DOHH2 (cell line): ENCODE measurements around the gene FBN1.

ENCODE experiments used
- H3F3A ChIP-seq: fragments of 200-600 bp; sonication (generic), shearing (Covaris generic); 2 replicates; pipeline ENCODE4 v1.6.0; 2016; ENCODE audit warnings: antibody characterized with exemption, mild to moderate bottlenecking; ENCODE audit not compliant: control insufficient read depth, insufficient read depth
- H3K27ac ChIP-seq: fragments of 200-600 bp; sonication (generic); 2 replicates; pipeline ENCODE4 v1.5.1; 2014; ENCODE audit warnings: low read depth, mild to moderate bottlenecking, low read length, moderate library complexity
- H3K27me3 ChIP-seq: fragments of 200-600 bp; sonication (generic); 2 replicates; pipeline ENCODE4 v1.6.1; 2014; ENCODE audit warnings: mild to moderate bottlenecking, low read length, mixed read lengths; ENCODE audit not compliant: control insufficient read depth
- H3K36me3 ChIP-seq: fragments of 200-600 bp; sonication (generic); 2 replicates; pipeline ENCODE4 v1.6.1; 2014; ENCODE audit warnings: mild to moderate bottlenecking, low read length, moderate library complexity, mixed read lengths; ENCODE audit not compliant: control insufficient read depth
- H3K4me1 ChIP-seq: fragments of 200-600 bp; sonication (generic); 2 replicates; pipeline ENCODE4 v1.6.1; 2014; ENCODE audit warnings: mild to moderate bottlenecking, low read length, mixed read lengths; ENCODE audit not compliant: control insufficient read depth
- H3K4me2 ChIP-seq: fragments of 200-600 bp; sonication (generic); 2 replicates; pipeline ENCODE4 v1.6.0; 2014; ENCODE audit warnings: mild to moderate bottlenecking, low read length, moderate library complexity
- H3K4me3 ChIP-seq: fragments of 200-600 bp; sonication (generic); 2 replicates; pipeline ENCODE4 v1.5.1; 2014; ENCODE audit warnings: mild to moderate bottlenecking, low read length, mixed read lengths
- H3K79me2 ChIP-seq: fragments of 200-600 bp; sonication (generic); 2 replicates; pipeline ENCODE4 v1.6.1; 2014; ENCODE audit warnings: mild to moderate bottlenecking, low read length, mixed read lengths; ENCODE audit not compliant: control insufficient read depth
- H3K9me2 ChIP-seq: fragments of 200-600 bp; sonication (generic); replicated peaks from 2 replicates; pipeline ENCODE4 v1.6.1; 2014; ENCODE audit warnings: mild to moderate bottlenecking, low read length, mixed read lengths; ENCODE audit not compliant: control insufficient read depth
- H3K9me3 ChIP-seq: fragments of 200-600 bp; sonication (generic); 2 replicates; pipeline ENCODE4 v1.6.1; 2014; ENCODE audit warnings: antibody characterized with exemption, low read length, mixed read lengths; ENCODE audit not compliant: control insufficient read depth, insufficient read depth
- H4K20me1 ChIP-seq: fragments of 200-600 bp; sonication (generic); 2 replicates; pipeline ENCODE4 v1.6.0; 2014; ENCODE audit warnings: low read depth, mild to moderate bottlenecking, antibody characterized with exemption, low read length, moderate library complexity; ENCODE audit not compliant: control insufficient read depth, insufficient read depth
- CTCF ChIP-seq: fragments of 200-600 bp; sonication (generic); IDR thresholded peaks from one replicate; pipeline ENCODE4 v1.5.1; 2014; ENCODE audit warnings: antibody characterized with exemption, mild to moderate bottlenecking, low read depth, low read length; ENCODE audit not compliant: poor library complexity, severe bottlenecking
- EZH2phosphoT487 ChIP-seq: fragments of 200-600 bp; sonication (generic); IDR thresholded peaks from 2 replicates; pipeline ENCODE4 v1.6.1; 2017; ENCODE audit warnings: borderline replicate concordance, mild to moderate bottlenecking, antibody characterized with exemption, low read length, moderate library complexity, mixed read lengths

Gene FBN1

GRCh38 chr15:48572823-48573222, 72.7 kb downstream of the FBN1 start:
- no peak overlapping the region for H3K4me2 ChIP-seq
- H3K4me1 ChIP-seq, result no peaks in the 10 kb centered on the region
- H3K79me2 ChIP-seq, result no peaks in the 10 kb centered on the region
- H3K27ac ChIP-seq, result no peak overlapping the region
- H4K20me1 ChIP-seq, result no peaks in the 10 kb centered on the region
- H3K9me3 ChIP-seq, result no peaks in the 10 kb centered on the region
- no peaks in the 10 kb centered on the region for H3K27me3 ChIP-seq
- H3K4me3 ChIP-seq, result no peak overlapping the region
- H3K36me3 ChIP-seq, result no peaks in the 10 kb centered on the region
- TF ChIP-seq EZH2phosphoT487 (no peak), CTCF (no peak)
- no peaks in the 10 kb centered on the region for H3F3A ChIP-seq
- no peaks in the 10 kb centered on the region for H3K9me2 ChIP-seq

GRCh38 chr15:48571510-48571909, 74.0 kb downstream of the FBN1 start:
- Histone ChIP-seq H3K9me3 (no peaks in the 10 kb centered on the region), H3K36me3 (no peaks in the 10 kb centered on the region), H3K4me2 (no peak overlapping the region), H3K27ac (no peak overlapping the region), H4K20me1 (no peaks in the 10 kb centered on the region), H3F3A (no peaks in the 10 kb centered on the region), H3K4me1 (no peaks in the 10 kb centered on the region), H3K9me2 (no peaks in the 10 kb centered on the region), H3K27me3 (no peaks in the 10 kb centered on the region), H3K4me3 (no peak overlapping the region), H3K79me2 (no peaks in the 10 kb centered on the region)
- TF ChIP-seq EZH2phosphoT487 (no peak), CTCF (no peak)

- Histone ChIP-seq H4K20me1 (no peaks in the 10 kb centered on the region), H3K9me3 (no peaks in the 10 kb centered on the region), H3K27me3 (no peaks in the 10 kb centered on the region), H3K27ac (no peak overlapping the region), H3K4me2 (no peak overlapping the region), H3K9me2 (no peaks in the 10 kb centered on the region), H3K4me3 (no peak overlapping the region), H3K36me3 (no peaks in the 10 kb centered on the region), H3K79me2 (no peaks in the 10 kb centered on the region), H3F3A (no peaks in the 10 kb centered on the region), H3K4me1 (no peaks in the 10 kb centered on the region)
- TF ChIP-seq EZH2phosphoT487, result no peak
- no peak for TF ChIP-seq CTCF
These were observed 74.7 kb downstream of the FBN1 start for GRCh38 chr15:48570822-48571221.
